Stimulated activated CD8-positive, alpha-beta memory T cell treated with anti-CD3 and anti-CD28 coated beads, Interleukin-15, amount 100 ng/mL, for 1 hour (primary cell): ENCODE measurements around the gene FKBP5.
"Not testable (repeated sequence)": the region's sequence is repeated elsewhere in the genome, so short reads cannot be mapped to it uniquely, and the experiment has no call there.

ENCODE experiments used
- DNase-seq: peaks from one replicate; pipeline ENCODE4 v3.0.0-alpha.2; 2020; ENCODE audit warnings: low read depth

The FKBP5 gene

GRCh38 chr6:35539223-35539622 is 149.5 kb downstream of the FKBP5 start:
- no peak for DNase-seq

- not testable (repeated sequence) for DNase-seq
Observed at GRCh38 chr6:35535847-35536246, 152.9 kb downstream of the FKBP5 start.

GRCh38 chr6:35534407-35535170 is 154.1 kb downstream of the FKBP5 start:
- no peak for DNase-seq

- no peak for DNase-seq
Observed at GRCh38 chr6:35533981-35534380, 154.7 kb downstream of the FKBP5 start.

- no peak for DNase-seq
Observed at GRCh38 chr6:35532126-35532525, 156.6 kb downstream of the FKBP5 start.

- DNase-seq: no peak
Observed at GRCh38 chr6:35524380-35525020, 164.2 kb downstream of the FKBP5 start.
